Measurements from ENCODE around the gene SIPA1L3. TPM values are rescaled to one million over a fixed set of nuclear protein-coding genes. Genes with fewer than 3 reads are reported as not detected.
A peak's percentile ranks its signal among the peaks of the same experiment; 100 is the strongest.

The SIPA1L3 gene
- total and polyA plus RNA-seq, 9 of the 15 experiments (the other 6 are each of a cell fraction or from before 2014, with no cell fraction given) = 0.01 to 6.1 (median 2.5) TPM

DNA sequence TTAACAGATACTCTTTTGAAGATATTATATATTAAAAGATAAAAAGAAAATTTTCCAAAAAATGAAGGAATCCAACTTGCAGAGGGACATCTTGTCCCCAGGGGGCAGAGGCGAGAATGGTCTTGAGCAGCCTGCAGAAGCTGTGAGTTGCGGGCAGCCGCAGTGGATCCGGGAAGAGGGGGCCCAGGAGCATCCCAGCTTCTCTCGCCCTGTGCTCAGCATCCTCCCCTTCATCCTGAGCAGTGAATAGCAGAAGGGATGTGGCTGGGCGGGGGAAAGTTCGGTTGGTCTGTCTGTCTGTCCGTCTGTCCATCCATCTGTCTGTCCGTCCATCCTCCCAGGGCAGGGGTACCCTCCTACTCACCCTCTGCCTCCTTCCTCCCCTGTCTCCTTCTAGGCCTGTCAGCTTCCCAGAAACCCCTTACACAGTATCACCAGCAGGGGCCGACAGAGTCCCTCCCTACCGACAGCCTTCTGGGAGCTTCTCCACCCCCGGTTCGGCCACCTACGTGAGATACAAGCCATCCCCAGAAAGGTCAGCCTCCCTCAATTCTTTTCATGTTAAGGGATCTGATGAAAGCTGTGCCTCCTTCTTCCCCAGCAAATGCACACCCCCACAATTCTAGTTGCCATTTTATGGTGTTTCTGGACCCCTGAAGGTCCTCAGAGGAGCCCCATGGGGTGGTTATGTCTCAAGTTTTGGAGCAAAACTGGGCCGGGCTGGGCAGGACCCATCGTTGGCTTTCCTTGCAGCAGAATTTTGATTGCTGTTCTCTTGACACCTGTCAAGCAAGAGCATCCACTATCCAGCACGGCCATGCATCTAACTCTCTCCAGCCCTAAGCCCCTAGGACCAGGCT, 235.4 kb downstream of the SIPA1L3 start:
- in situ Hi-C loops (cut with MboI) = no loop called here
- H2AFZ ChIP-seq (ENCODE audit: low read depth, low read length) = peak overlapping the region; percentile 54
- no peaks in the 10 kb centered on the region for H3K27me3 ChIP-seq (ENCODE audit: control insufficient read depth in 2 of 2, insufficient read depth in 2 of 2, low read length in 2 of 2)
- peaks cover 8 to 16% of the 10 kb centered on the region in 2 experiments; a peak in 4 of 5 replicates for H3K4me1 ChIP-seq (replicated peaks in 1 of 2; ENCODE audit: control insufficient read depth in 2 of 2, insufficient read depth in 2 of 2, low read length in 2 of 2)
- WGBS (ENCODE audit: insufficient coverage, low coverage, missing lambda C conversion rate) = 15% methylated on average over 17 of the region's 17 CpGs
- H3K36me3 ChIP-seq (ENCODE audit: control insufficient read depth, insufficient read depth, low read length) = no peaks in the 10 kb centered on the region
- ChIA-PET POLR2A (interaction anchor here (0.5 to 1.5 kb wide), 9 partner anchors 9 to 476 kb away, joined by 3 to 4 read pairs (median 3); partner anchors contain the start of genes EIF3K and MAP4K1), CTCF (ENCODE audit: low intra/inter-chr PET ratio) (interaction anchor here (0.5 to 2.9 kb wide), 4 partner anchors 82 to 260 kb away, joined by 3 to 18 read pairs (median 6); partner anchors contain the start of genes CATSPERG and DPF1)
- intact Hi-C loops (cut with micrococcal nuclease) = loop anchor here (1.0 to 5.0 kb wide), 4 partner anchors 45 to 240 kb away; partner anchors contain the start of gene CATSPERG
- H3K79me2 ChIP-seq (ENCODE audit: control insufficient read depth, insufficient read depth, low read length) = no peaks in the 10 kb centered on the region
- H3K9me1 ChIP-seq (ENCODE audit: control insufficient read depth, insufficient read depth, low read length) = no peaks in the 10 kb centered on the region
- no peaks in the 10 kb centered on the region for H4K20me1 ChIP-seq (replicated peaks; ENCODE audit: control insufficient read depth, insufficient read depth, low read length)
- FAIRE-seq (peak; percentile 92), ATAC-seq (peak; percentile 94), DNase-seq (ENCODE audit: extremely low read depth in 1 of 4, low spot score in 3 of 4) (peak; percentile 75 to 85 (median 80))
- H3K4me3 ChIP-seq = no peak overlapping the region
- no peak overlapping the region for H3K27ac ChIP-seq (ENCODE audit: extremely low read depth, low read depth, low read length)
- H3K9ac ChIP-seq (ENCODE audit: insufficient read depth in 1 of 2, low read depth in 2 of 2, low read length in 2 of 2) = no peak overlapping the region
- no TSS peak for BruUV-seq (replicated peaks)
- no peaks in the 10 kb centered on the region for H3K9me3 ChIP-seq (replicated peaks; ENCODE audit: control insufficient read depth, insufficient read depth, low read depth, low read length)
- no peak overlapping the region for H3K4me2 ChIP-seq (ENCODE audit: insufficient read depth, low read length)
- TF ChIP-seq CTBP1 (IDR thresholded peaks at IDR 0.05; ENCODE audit: borderline replicate concordance) (peak; percentile 83; the same call in 1 of the 2 replicates), NEUROD1 (IDR thresholded peaks at IDR 0.05; ENCODE audit: borderline replicate concordance, low read depth, low read length, partially characterized antibody) (no peak), RAD21 (CRISPR knock-in tag; conservative IDR thresholded peaks at IDR 0.05 in 1 of 2, IDR thresholded peaks at IDR 0.05 in 1 of 2) (peak; percentile 78 to 91), SRSF7 (optimal IDR thresholded peaks at IDR 0.05; ENCODE audit: low read depth, low read length) (no peak), SMAD4 (CRISPR knock-in tag; conservative IDR thresholded peaks at IDR 0.05) (no peak), XRCC5 (IDR thresholded peaks at IDR 0.05; ENCODE audit: low read depth, low read length) (0 out of 2 replicates have a peak, but pooled peaks have one; percentile 49)
- TF ChIP-seq, protein P1, sequence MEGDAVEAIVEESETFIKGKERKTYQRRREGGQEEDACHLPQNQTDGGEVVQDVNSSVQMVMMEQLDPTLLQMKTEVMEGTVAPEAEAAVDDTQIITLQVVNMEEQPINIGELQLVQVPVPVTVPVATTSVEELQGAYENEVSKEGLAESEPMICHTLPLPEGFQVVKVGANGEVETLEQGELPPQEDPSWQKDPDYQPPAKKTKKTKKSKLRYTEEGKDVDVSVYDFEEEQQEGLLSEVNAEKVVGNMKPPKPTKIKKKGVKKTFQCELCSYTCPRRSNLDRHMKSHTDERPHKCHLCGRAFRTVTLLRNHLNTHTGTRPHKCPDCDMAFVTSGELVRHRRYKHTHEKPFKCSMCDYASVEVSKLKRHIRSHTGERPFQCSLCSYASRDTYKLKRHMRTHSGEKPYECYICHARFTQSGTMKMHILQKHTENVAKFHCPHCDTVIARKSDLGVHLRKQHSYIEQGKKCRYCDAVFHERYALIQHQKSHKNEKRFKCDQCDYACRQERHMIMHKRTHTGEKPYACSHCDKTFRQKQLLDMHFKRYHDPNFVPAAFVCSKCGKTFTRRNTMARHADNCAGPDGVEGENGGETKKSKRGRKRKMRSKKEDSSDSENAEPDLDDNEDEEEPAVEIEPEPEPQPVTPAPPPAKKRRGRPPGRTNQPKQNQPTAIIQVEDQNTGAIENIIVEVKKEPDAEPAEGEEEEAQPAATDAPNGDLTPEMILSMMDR (IDR thresholded peaks at IDR 0.05 in 2 of 3, conservative IDR thresholded peaks at IDR 0.05 in 1 of 3; ENCODE audit: insufficient read depth in 2 of 3, low read depth in 1 of 3, low read length in 3 of 3) = peak; percentile 93 to 96 (median 96)
- TF ChIP-seq, protein P2, sequence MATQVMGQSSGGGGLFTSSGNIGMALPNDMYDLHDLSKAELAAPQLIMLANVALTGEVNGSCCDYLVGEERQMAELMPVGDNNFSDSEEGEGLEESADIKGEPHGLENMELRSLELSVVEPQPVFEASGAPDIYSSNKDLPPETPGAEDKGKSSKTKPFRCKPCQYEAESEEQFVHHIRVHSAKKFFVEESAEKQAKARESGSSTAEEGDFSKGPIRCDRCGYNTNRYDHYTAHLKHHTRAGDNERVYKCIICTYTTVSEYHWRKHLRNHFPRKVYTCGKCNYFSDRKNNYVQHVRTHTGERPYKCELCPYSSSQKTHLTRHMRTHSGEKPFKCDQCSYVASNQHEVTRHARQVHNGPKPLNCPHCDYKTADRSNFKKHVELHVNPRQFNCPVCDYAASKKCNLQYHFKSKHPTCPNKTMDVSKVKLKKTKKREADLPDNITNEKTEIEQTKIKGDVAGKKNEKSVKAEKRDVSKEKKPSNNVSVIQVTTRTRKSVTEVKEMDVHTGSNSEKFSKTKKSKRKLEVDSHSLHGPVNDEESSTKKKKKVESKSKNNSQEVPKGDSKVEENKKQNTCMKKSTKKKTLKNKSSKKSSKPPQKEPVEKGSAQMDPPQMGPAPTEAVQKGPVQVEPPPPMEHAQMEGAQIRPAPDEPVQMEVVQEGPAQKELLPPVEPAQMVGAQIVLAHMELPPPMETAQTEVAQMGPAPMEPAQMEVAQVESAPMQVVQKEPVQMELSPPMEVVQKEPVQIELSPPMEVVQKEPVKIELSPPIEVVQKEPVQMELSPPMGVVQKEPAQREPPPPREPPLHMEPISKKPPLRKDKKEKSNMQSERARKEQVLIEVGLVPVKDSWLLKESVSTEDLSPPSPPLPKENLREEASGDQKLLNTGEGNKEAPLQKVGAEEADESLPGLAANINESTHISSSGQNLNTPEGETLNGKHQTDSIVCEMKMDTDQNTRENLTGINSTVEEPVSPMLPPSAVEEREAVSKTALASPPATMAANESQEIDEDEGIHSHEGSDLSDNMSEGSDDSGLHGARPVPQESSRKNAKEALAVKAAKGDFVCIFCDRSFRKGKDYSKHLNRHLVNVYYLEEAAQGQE (IDR thresholded peaks at IDR 0.05; ENCODE audit: borderline replicate concordance) = peak; percentile 75; the same call in 1 of the 2 replicates
- TF ChIP-seq, protein P2 (CRISPR knock-in tag; IDR thresholded peaks at IDR 0.05; ENCODE audit: low read depth) = no peak

All from K562 (cell line).